B cell (primary cell): ENCODE measurements around the gene STN1. TPM values are rescaled to one million over a fixed set of nuclear protein-coding genes. Genes with fewer than 3 reads are reported as not detected.

Experiments
- ATAC-seq: fragments of 200-7000 bp; cut with Tn5 transposase; one replicate; pipeline ENCODE4 v1.10.0; 2021; ENCODE audit warnings: low read depth, mild to moderate bottlenecking, moderate number of reproducible peaks, moderate library complexity
- CTCF ChIA-PET: fragments of 350-600 bp; sonication (Branson Sonifier 250); formaldehyde crosslinking; loops from one replicate; lab custom pipeline; 2021; ENCODE audit warnings: antibody characterized with exemption, inconsistent platforms; lab: Charles Lee
- POLR2A ChIA-PET: fragments of 350-600 bp; sonication (Branson Sonifier 250); formaldehyde crosslinking; loops from one replicate; lab custom pipeline; 2021; ENCODE audit warnings: antibody characterized with exemption; lab: Charles Lee
- DNase-seq: peaks from one replicate; pipeline ENCODE4 v3.0.0; 2013
- H2AFZ ChIP-seq: 2 replicates; pipeline ENCODE4 v1.6.1; 2012; ENCODE audit warnings: mild to moderate bottlenecking, low read depth, low read length; ENCODE audit not compliant: insufficient read depth, poor library complexity, severe bottlenecking
- H3K27ac ChIP-seq, 2 donors: 1 replicate in 1 of 2; 2 replicates in 1 of 2; pipeline ENCODE4 v1.5.1; 2012 to 2013; ENCODE audit warnings: low read length in 2 of 2, mild to moderate bottlenecking in 2 of 2, moderate library complexity in 1 of 2
- H3K27me3 ChIP-seq, 4 experiments: fragments of 200-600 bp in 1 of 4; sonication (generic) in 1 of 4; replicated peaks in 1 of 4; 1 replicate in 2 of 4; 2 replicates in 2 of 4; pipeline versions ENCODE4 v1.6.1 to v1.7.0; 2013 to 2016; ENCODE audit warnings: low read length in 3 of 4, mild to moderate bottlenecking in 2 of 4, mixed read lengths in 1 of 4, moderate library complexity in 1 of 4; ENCODE audit not compliant: insufficient read depth in 4 of 4, control insufficient read depth in 3 of 4; ENCODE audit errors: control extremely low read depth in 1 of 4
- H3K36me3 ChIP-seq, 2 experiments: replicated peaks in 1 of 2; 1 replicate in 1 of 2; 2 replicates in 1 of 2; pipeline versions ENCODE4 v1.6.1 to v1.7.1; 2013; ENCODE audit warnings: low read length in 1 of 2; ENCODE audit not compliant: insufficient read depth in 2 of 2, control insufficient read depth in 1 of 2; ENCODE audit errors: control extremely low read depth in 1 of 2, extremely low read depth in 1 of 2
- H3K4me1 ChIP-seq, 2 donors: fragments of 200-600 bp in 1 of 2; sonication (generic) in 1 of 2; 1 replicate in 1 of 2; 2 replicates in 1 of 2; pipeline versions ENCODE4 v1.5.1 to v1.6.1; 2013 to 2017; ENCODE audit warnings: low read length in 2 of 2; ENCODE audit not compliant: control insufficient read depth in 2 of 2, insufficient read depth in 2 of 2
- H3K4me2 ChIP-seq: replicated peaks from 2 replicates; pipeline ENCODE3; 2012; ENCODE audit warnings: mild to moderate bottlenecking, low read depth, low read length; ENCODE audit not compliant: poor library complexity, severe bottlenecking
- H3K4me3 ChIP-seq, 5 experiments: fragments of 200-600 bp in 1 of 5; sonication (generic) in 1 of 5; 1 replicate in 3 of 5; 2 replicates in 2 of 5; pipeline versions ENCODE4 v1.5.1 to v1.7.0; 2011 to 2016; ENCODE audit warnings: low read length in 4 of 5, mild to moderate bottlenecking in 4 of 5, low read depth in 2 of 5, control low read depth in 1 of 5, moderate library complexity in 1 of 5; ENCODE audit not compliant: insufficient read depth in 1 of 5; ENCODE audit errors: control extremely low read depth in 1 of 5, extremely low read depth in 1 of 5
- H3K79me2 ChIP-seq: fragments of 200-600 bp; sonication (generic); one replicate; pipeline ENCODE4 v1.6.0; 2016; ENCODE audit warnings: low read length; ENCODE audit not compliant: control insufficient read depth, insufficient read depth
- H3K9ac ChIP-seq: fragments of 200-600 bp; sonication (generic); 2 replicates; pipeline ENCODE4 v1.6.1; 2017; ENCODE audit warnings: mild to moderate bottlenecking, low read length, moderate library complexity
- H3K9me3 ChIP-seq, 3 donors: one replicate each; pipeline versions ENCODE4 v1.6.1 to v1.7.1; 2013; ENCODE audit warnings: low read length in 2 of 3; ENCODE audit not compliant: control insufficient read depth in 2 of 3, insufficient read depth in 1 of 3; ENCODE audit errors: control extremely low read depth in 1 of 3
- H4K20me1 ChIP-seq: 2 replicates; pipeline ENCODE4 v1.6.0; 2012; ENCODE audit warnings: mild to moderate bottlenecking, low read length; ENCODE audit not compliant: insufficient read depth, control insufficient read depth, poor library complexity, severe bottlenecking
- H3K27ac Mint-ChIP-seq: one replicate; pipeline ENCODE4 v1.8.0; 2021; ENCODE audit warnings: mixed read lengths
- H3K27me3 Mint-ChIP-seq: one replicate; pipeline ENCODE4 v1.8.0; 2021; ENCODE audit warnings: mixed read lengths
- H3K4me1 Mint-ChIP-seq: one replicate; pipeline ENCODE4 v1.8.0; 2021; ENCODE audit warnings: mixed read lengths
- H3K4me3 Mint-ChIP-seq: one replicate; pipeline ENCODE4 v1.8.0; 2021; ENCODE audit warnings: mixed read lengths
- H3K9me3 Mint-ChIP-seq: one replicate; pipeline ENCODE4 v1.8.0; 2022; ENCODE audit warnings: mixed read lengths; ENCODE audit not compliant: insufficient read depth
- EZH2 ChIP-seq: IDR thresholded peaks from 2 replicates; pipeline ENCODE4 v1.6.1; 2012; ENCODE audit warnings: borderline replicate concordance, low read depth, mild to moderate bottlenecking, moderate library complexity, low read length; ENCODE audit not compliant: insufficient read depth, poor library complexity, severe bottlenecking
- WGBS: methylation state at CpG from one replicate; pipeline ENCODE4 v1.1.5; 2013; ENCODE audit warnings: missing lambda C conversion rate; ENCODE audit not compliant: insufficient coverage; 5-methylcytosine and 5-hydroxymethylcytosine counted together
- intact Hi-C: fragments of 100-400 bp; cut with micrococcal nuclease; formaldehyde crosslinking; loops from one replicate; pipeline ENCODE4 v1.10.0; 2022
- polyA plus RNA-seq: library from polyadenylated mRNA; depleted of rRNA; stranded (reverse); fragments of >200 nt; gene quantifications from 2 replicates; pipeline ENCODE4 v1.2.3, GENCODE V29; 2012
- total RNA-seq, 2 donors: library from RNA; stranded (reverse); fragments of 120-200 nt in 1 of 2; gene quantifications; 1 replicate in 1 of 2; 2 replicates in 1 of 2; pipeline versions ENCODE4 v1.2.3 to v1.2.4, GENCODE V29; 2013 to 2022
- TF ChIP-seq, protein P1 (sequence below): fragments of 200-600 bp; IDR thresholded peaks from one replicate; pipeline ENCODE4 v1.8.0; 2022; ENCODE audit warnings: antibody characterized with exemption, mild to moderate bottlenecking

STN1 gene
- total and polyA plus RNA-seq, 2 donors (not counting 1 experiment from before 2014, with no cell fraction given), result 16.3 to 24.5 TPM

GRCh38 chr10:103942866-103943265 lies 24.9 kb upstream of the STN1 start:
- H3K4me1 ChIP-seq, result peaks cover 0 to 3% of the 10 kb centered on the region in 2 donors
- WGBS, result 80% methylated on average over 1 of the region's 2 CpGs
- H3K36me3 ChIP-seq, result no peaks in the 10 kb centered on the region
- CTCF ChIA-PET, result no interaction called here
- H3K27ac Mint-ChIP-seq, result no peak overlapping the region
- no peak overlapping the region for H3K4me2 ChIP-seq
- DNase-seq, result no peak
- H3K9me3 Mint-ChIP-seq, result no peaks in the 10 kb centered on the region
- no peak overlapping the region for H3K9ac ChIP-seq
- H3K4me3 Mint-ChIP-seq, result no peak overlapping the region
- H2AFZ ChIP-seq, result no peak overlapping the region
- no peak overlapping the region for H3K27ac ChIP-seq
- H4K20me1 ChIP-seq, result no peaks in the 10 kb centered on the region
- no peaks in the 10 kb centered on the region for H3K9me3 ChIP-seq
- no peak overlapping the region for H3K4me3 ChIP-seq
- TF ChIP-seq, protein P1, sequence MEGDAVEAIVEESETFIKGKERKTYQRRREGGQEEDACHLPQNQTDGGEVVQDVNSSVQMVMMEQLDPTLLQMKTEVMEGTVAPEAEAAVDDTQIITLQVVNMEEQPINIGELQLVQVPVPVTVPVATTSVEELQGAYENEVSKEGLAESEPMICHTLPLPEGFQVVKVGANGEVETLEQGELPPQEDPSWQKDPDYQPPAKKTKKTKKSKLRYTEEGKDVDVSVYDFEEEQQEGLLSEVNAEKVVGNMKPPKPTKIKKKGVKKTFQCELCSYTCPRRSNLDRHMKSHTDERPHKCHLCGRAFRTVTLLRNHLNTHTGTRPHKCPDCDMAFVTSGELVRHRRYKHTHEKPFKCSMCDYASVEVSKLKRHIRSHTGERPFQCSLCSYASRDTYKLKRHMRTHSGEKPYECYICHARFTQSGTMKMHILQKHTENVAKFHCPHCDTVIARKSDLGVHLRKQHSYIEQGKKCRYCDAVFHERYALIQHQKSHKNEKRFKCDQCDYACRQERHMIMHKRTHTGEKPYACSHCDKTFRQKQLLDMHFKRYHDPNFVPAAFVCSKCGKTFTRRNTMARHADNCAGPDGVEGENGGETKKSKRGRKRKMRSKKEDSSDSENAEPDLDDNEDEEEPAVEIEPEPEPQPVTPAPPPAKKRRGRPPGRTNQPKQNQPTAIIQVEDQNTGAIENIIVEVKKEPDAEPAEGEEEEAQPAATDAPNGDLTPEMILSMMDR, result no peak
- no peak for TF ChIP-seq EZH2
- peaks cover 13% of the 10 kb centered on the region for H3K27me3 Mint-ChIP-seq
- intact Hi-C loops, result no loop called here
- POLR2A ChIA-PET, result no interaction called here
- H3K79me2 ChIP-seq, result no peaks in the 10 kb centered on the region
- H3K27me3 ChIP-seq, result no peaks in the 10 kb centered on the region
- peaks cover 3% of the 10 kb centered on the region for H3K4me1 Mint-ChIP-seq
- no peak for ATAC-seq

GRCh38 chr10:103941801-103942200 lies 23.8 kb upstream of the STN1 start:
- TF ChIP-seq EZH2, result no peak
- TF ChIP-seq, protein P1, result no peak
- intact Hi-C loops, result no loop called here
- Histone ChIP-seq H3K4me2 (no peak overlapping the region), H3K4me1 (no peaks in the 10 kb centered on the region), H2AFZ (no peak overlapping the region), H3K9ac (no peak overlapping the region), H3K36me3 (no peaks in the 10 kb centered on the region), H3K79me2 (no peaks in the 10 kb centered on the region), H3K27ac (no peak overlapping the region), H3K4me3 (no peak overlapping the region), H3K27me3 (no peaks in the 10 kb centered on the region), H3K9me3 (no peaks in the 10 kb centered on the region), H4K20me1 (no peaks in the 10 kb centered on the region)
- DNase-seq, result no peak
- Mint-ChIP-seq H3K27me3 (peaks cover 7% of the 10 kb centered on the region), H3K27ac (no peak overlapping the region), H3K4me1 (no peaks in the 10 kb centered on the region), H3K9me3 (no peaks in the 10 kb centered on the region), H3K4me3 (no peak overlapping the region)
- 80% methylated on average over 2 of the region's 2 CpGs for WGBS
- CTCF ChIA-PET, result no interaction called here
- ATAC-seq, result no peak
- POLR2A ChIA-PET, result no interaction called here
